NCI-H460 (cell line): Measurements from ENCODE around the gene ATOX1. TPM values are rescaled to one million over a fixed set of nuclear protein-coding genes. Genes with fewer than 3 reads are reported as not detected.

Experiments used
- DNase-seq: peaks from one replicate; pipeline ENCODE4 v3.0.0-alpha.2; 2016; ENCODE audit warnings: low read depth; ENCODE audit errors: extremely low read depth
- total RNA-seq: library from RNA; depleted of rRNA; stranded (reverse); fragments of >200 nt; shearing (Covaris generic); gene quantifications from 2 replicates; pipeline ENCODE4 v1.2.3, GENCODE V29; 2014

ATOX1 gene
- total RNA-seq, 1 experiment from 2014 or later, result 58.0 TPM

DNA sequence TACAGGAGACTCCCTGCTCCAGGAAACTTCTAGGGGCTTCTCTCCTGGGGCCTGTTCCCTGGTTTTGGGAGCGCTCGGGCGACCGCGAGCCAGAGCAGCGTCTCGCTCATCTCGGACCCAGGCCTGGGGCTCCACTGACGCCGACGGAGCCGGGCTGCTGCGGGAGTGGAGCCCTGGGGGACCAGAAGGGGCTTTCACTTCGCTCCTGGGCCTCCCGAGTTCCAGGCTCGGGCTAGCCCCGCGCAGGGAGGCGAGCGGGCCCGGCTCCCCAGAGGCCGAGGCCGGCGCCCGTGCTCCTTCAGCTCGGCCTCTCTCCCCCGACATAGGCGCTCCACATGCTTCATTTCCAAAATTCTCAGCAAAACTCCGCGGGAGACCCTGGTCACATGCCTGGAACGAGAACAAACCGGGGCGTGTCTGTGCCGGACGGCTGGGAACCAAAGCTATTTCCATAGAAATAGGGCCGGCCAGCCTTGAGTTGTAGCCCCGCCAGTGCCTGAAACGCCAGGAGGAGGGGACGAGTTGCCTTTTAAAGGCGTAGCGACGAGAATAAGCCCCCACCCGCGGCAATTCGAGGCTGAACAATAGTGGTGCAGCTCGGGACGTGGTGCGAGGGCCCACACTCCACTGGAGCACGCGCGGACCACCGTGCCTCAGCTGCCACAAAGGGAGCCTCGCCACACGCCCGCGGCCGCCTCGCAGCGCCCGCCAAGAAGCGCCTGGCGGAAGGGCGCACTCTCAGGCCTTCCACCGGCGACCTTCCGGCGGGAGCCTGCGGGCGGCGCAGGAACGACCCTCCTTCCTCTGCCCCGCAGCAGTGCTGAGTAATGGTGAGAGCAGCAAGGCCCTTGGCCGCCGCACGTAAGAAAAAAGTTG lies 12.2 kb upstream of the ATOX1 start:
- DNase-seq, result no peak

DNA sequence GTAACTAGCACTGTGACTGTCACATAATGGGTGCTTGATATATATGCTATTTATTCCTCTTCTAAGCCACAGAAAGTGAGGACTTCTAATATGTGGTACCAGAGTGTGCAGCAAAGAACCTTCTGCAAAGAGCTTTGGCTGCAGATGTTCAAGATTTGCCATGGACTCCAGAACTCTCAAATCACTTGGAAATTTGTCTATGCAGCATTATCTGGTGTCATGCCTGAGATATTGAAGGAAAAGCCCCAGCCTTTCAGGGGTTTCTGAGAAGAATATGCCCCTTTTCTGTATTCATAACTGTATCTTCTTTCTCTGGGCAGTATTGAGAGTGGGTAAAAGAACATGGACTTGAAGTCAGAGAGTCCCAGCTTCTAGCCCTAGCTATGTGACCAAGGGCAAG lies 8.5 kb upstream of the ATOX1 start:
- DNase-seq, result no peak

DNA sequence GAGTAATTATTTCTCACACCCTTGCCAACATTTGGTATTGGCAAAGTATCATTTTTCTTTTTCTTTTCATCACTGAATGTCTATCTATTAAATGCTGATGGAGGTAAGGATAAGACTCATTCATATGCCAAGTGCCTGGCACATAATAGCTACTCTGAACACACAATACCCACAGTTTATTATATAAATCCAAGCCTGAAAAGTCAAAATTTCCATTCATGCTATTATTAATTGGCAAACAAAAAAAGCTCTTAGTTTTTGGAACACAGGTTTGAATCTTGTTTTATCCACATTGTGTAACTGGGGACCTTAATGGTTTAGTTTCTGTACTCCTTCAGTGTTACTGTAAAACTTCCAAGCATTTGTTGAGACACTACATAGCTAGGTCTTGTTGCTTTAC lies 6.4 kb upstream of the ATOX1 start:
- no peak for DNase-seq

DNA sequence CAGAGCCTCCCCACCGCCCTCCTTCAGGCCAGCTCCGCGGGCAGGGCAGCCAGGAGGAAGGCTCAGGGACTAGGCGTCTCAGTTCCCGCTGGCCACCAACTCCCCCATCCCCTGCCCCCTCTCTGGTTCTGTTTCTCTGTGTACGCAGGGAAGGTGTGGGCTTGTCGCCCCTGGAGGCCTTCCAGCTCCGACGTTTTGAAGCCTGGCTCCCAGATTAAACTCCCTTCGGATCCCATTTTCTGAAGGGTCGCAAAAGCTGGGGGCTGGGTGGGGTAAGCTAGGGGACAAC lies 346 bp downstream of the ATOX1 start:
- no peak for DNase-seq

DNA sequence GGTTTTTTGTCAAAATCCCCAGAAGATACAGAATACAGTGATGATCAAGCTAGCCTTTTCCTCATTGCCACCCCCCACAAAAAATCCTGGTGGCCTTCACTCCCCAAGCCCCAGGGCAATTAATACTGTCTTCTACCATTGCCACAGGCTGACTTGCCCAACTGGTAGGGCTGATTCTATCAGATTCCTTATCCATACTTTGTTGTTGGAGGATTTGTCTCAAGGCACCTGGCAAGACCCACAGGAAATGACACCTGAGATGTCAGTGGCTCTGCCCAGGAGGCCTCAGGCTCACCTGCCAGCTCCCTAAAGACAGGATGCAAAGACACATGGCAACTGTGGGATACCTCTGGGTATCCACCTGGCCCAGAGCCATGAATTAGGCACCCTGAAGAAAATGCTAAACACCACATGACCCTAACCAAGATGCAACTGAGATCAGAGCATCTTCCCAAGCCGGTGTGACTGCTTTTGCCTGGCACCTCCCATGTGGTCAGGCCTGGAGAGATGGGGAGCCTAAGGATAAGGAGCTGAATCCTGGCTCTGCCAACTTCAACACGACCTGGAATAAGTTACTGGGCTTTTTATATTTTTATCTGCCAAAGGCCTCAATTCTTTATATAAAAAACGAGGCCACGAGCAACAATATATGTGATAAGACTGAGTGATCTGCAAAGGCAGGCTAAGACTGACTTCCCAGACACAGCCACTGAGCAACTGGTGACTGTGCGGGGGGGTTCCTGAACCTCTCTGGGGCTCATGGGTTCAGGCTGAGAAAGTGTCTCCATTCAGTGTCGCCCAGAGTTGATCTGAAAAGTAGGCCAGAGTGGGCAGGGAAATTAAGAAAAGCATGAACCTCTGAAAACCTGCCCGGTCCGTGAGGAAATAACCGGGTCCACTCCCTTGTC lies 944 bp downstream of the ATOX1 start:
- DNase-seq, result no peak

DNA sequence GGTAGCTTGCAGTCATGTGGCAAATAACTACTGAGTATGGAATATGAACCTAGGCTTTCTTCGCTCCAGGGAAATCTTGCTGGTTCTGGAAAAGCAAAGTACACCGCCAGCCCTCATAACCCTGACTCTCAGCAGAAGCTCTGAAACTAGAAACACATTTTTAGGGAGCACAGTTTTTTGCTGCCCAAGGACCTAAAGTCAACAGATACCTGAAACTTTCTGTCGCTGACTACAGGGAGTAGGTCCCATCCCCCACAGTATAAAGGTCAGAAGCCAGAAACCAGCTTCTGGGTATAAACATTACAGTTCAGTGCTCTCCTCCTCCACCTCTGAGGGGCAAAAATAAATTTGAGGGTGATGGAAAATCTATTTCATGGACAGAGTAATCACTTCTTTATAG lies 3.0 kb downstream of the ATOX1 start:
- DNase-seq, result no peak

DNA sequence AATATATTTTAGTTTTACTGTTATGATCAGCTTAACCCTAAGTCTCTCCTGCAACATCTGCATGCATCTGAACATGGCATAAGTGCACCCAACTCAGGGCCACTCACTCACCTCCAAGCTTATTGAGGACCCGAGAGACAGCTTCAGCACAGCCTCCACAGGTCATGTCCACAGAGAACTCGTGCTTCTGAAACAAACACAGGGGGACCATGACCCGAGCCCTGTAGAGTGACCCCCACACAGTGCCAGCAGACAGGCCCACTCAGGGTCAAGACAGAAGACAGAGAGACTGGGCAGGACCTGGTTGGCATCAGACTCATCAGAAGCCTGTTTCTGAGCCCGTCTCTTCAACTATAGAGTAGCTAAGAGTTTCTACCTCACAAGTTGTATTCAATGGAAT lies 6.8 kb downstream of the ATOX1 start:
- no peak for DNase-seq

DNA sequence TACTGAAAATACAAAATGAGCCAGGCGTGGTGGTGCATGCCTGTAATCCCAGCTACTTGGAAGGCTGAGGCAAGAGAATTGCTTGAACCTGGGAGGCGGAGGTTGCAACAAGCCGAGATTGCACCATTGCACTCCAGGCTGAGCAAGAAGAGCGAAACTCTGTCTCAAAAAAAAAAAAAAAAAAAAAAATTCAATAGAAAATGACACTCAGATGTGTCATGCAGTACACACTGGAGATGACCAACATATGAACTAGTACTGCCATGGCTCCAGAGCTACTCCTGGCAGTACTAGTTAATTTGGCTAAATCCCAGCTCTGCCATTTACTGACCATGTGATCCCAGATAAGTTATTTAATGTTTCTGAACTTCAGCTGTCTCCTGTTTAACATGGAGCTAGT lies 7.3 kb downstream of the ATOX1 start:
- no peak for DNase-seq

DNA sequence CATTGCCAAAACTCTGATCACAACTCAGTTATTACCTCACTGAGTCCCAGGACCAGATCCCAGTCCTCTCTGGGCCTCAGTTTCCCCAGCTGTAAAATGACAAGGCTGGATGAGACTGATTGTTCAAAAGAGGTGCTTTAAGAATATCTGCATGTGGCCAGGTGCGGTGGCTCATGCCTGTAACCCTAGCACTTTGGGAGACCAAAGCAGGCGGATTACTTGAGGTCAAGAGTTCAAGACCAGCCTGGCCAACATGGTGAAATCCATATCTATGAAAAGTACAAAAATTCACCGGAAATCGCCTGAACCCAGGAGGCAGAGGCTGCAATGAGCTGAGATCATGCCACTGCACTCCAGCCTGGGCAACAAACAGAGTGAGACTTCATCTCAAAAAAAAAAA lies 8.3 kb downstream of the ATOX1 start:
- no peak for DNase-seq

DNA sequence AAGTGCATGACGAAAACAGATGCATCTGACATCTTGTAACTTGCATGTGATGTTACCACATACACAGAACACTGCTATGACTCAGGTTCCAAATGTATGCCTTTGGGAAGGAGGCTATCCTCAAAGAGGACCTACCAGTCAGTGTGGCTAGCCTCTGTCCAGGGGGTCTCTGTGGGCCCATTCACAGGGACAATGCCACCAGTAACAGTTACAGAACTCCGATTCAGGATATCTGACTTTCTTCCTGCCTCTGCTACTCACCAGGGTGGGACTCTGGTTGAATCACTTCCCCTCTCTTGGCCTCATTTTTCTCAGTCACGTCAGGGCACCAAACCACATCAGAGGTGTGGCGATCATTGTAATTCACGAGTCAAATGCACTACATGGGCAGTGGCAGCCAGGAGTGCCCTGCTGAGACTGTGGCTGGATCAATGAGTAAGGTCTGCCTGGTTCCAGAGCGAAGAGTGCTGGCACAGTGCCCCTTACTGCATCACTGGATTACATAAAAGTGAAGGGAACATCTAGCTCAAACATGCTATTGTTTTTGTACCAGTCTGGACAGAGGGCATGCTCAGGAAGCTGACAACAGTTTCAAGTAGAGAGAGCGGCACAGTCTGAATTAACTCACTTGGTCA lies 13.2 kb downstream of the ATOX1 start:
- DNase-seq, result peak; percentile 56

DNA sequence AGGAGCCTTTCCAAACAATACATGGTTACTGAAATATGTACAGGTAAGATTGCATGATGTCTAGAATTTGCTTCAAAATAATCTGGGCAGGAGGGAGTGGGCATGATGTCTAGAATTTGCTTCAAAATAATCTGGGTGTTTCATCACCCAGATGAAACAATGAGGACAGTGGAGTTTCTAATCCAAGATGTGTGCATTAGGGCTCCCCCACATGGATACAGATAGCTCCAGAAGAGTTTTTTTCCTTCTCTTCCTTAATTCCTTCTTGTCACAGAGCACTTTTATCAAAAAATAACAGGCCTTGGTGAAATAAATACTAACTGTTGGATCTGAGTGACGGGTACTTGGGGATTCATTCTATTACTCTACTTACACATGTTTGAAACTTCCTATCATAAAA lies 14.9 kb downstream of the ATOX1 start:
- no peak for DNase-seq

DNA sequence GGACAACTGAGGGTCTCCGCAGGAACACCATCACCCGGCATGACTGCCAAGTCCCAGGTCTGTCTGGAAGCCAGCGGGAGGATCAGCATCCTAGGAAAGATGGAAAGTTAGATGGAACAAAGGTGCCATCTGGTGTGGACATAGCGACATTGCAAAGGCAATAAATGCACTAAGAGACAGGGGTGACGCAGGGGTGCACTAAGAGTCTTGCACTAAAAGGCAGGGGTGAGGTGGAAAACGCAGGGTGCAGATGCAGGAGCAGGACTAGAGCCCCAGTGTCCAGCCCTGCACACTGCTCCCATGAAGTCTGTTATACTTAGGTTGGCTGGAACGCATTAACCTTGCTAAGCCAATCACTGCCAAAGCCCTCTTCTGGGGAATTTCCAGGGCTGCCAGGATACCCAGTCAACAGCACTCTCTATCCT lies 15.5 kb downstream of the ATOX1 start:
- peak; percentile 56 for DNase-seq

DNA sequence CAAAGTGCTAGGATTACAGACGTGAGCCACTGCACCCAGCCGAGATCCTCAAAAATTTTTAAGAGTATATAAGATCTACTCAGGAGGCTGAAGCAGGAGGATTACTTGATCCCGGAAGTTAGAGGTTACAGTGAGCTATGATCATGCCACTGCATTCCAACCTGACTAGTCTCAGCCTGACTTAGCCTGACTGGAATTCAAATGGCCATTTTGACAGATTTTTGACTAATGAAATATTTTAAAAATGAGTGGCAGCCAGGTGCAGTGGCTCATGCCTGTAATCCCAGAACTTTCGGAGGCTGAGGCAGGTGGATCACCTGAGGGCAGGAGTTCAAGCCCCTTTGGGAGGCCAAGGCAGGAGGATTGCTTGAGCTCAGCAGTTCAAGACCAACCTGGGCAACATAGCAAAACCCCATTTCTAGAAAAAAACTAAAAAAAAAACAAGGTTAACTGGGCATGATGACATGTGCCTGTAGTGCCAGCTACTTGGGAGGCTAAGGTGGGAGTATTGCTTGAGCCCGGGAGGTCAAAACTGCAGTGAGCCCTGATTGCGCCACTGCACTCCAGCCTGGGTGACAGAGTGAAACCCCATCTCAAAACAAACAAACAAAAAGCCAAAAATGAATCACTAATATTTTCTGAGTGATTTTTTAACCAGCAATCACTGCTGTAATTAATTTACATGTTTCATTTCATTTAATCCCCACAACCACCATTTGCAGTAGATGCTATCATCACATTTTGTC lies 16.6 kb downstream of the ATOX1 start:
- DNase-seq, result no peak

DNA sequence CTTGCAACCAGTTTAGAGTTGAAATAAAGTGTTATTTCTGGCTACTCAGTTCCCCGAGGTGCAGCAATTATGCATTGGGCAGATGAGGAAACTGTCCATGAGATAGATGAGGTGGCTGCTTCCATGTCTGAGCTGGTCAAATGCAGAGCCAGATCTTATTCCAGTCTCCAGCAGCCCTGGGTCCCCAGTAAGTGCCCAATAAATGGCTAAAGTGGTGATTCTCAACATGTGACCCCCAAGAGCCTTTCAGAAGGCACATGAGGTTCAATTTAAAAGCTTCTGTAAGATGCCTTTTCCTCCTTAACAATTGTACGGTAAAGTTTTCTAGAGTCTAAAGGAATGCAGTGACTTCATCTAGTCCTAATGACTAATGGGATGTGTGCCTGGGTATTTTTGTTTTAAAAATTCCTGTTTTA lies 17.5 kb downstream of the ATOX1 start:
- DNase-seq, result no peak

DNA sequence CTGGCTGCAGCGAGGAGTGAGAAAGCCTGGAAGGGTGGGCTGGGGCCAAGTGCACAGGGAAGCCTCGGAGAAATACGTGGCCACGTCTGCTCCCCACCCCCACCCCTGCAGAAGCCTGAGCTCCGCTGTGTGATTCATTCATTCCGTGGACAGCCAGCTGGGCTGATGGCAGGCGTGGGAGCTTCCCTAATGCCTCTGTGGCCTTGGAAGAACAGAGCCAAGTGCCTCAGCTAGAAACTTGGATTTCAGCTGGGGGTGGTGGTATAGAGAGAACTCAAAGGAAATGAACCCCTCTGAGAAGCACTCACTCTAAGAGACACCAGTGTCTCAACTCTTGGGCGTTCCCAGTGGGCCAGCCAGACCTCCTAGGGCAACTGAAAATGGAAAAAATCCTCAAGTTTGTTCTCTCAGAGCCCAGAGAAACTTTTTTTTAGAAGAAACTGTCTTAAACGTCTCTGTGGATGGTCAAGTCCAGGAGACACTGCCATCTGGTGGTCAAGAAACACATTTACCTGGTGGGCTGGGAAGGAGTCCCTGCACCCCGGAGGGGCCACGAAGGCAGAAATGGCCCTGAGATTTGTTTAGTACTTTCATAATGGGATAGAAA lies 18.0 kb downstream of the ATOX1 start:
- peak; percentile 55 for DNase-seq

DNA sequence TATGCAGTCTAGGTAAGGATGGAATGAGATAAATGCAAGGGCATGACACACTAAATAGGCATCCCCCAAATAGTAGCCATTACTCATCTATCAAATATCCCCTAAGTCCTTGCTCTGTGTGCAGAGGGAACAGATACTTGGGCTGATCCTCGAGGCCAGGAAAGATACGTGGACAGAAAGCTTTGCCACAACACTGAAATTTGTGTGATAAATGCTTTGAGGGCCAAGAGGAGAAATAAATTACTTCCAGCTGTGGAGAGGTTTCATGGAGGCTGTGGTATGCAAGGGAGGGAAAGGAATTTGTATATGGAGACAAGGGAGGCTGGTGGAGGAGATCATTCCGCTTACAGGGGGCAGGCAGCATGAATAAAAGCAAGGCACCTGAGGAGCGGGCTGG lies 18.5 kb downstream of the ATOX1 start:
- DNase-seq, result no peak

DNA sequence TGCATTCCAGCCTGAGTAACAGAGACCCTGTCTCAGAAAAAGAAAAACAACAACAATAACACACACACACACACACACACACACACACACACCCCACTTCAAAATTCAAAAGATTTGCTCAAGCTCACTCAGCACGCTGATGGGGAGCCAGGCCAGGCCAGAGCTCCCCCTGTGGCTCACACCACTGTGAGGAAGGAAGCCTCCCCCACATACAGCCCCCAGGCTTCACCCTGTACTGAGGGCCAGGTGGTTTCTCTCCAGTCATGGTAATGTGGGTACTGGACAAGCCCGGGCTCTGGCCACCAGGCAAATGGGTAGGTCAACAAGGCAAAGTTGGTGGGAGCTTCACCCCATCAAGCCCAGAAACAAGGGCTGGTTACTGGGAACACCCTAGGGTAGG lies 19.0 kb downstream of the ATOX1 start:
- DNase-seq, result no peak

DNA sequence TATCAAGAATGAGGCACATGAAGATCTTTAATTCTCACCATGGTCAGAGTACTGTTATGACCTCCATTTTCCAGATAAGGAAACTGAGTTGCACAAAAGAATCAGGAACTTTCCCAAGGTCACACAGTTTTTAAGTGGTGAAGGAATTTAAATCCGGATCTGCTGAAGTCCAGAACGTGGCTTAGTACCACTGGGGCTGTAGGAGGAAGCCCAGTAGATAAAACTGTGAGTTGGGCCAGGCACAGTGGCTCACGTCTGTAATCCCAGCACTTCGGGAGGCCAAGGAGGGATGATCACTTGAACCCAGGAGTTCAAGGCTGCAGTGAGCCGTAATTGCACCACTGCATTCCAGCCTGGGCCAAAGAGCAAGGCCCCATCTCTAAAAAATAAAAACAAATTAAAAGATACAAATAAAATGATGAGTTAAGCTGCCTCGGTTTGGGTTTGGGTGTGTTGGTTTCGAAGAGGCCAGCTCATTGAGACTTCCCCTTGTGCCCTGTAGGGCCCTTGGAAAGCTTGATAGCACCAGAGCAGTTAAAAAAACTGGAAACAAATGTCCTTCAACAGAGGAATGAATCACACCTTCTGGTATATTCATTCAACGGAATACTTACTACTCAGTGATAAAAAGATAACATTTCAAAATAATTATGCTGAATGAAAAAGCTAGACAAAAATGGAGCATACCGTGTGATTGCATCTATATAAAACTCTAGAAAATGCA lies 20.1 kb downstream of the ATOX1 start:
- DNase-seq, result no peak

DNA sequence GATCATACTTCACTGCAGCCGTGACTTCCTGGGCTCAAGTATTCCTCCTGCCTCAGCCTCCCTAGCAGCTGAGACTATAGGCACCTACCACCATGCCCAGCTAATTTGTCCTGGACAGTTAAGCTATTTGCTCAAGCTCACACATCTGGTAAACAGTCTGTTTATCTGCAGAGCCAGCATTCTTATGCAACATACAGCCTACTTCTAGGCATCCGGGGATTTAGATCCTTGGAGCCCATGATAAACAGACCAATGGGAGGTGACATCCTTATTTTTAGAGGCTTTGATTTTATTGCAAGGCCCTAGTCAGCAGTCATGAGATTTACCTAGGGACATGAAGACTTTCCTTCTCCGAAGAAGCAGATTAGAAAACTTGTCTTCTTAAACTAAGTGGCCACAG lies 21.0 kb downstream of the ATOX1 start:
- no peak for DNase-seq

DNA sequence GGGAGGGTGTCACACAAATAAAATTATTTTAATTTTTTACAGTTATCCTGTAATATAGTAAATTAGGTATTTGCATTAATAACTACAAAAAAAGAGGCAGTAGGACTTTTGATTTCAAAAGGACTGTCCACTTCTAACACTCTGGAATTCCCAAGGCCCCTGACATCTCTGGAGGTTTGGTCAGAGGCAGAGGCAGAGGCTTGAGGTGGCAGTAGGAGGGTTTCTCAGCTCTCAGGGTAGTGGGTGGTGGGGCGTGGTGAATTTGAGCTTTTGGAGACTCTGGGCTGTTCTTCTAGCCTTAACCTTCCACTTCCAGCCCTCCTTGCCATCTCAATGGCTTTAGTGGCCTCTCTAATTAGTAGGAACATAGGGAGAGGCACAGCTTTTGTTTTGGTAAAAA lies 22.8 kb downstream of the ATOX1 start:
- no peak for DNase-seq
